ENCODE results near the gene SIKE1.

- TF ChIP-seq EZH2 (IDR thresholded peaks at IDR 0.05; ENCODE audit: low read length, unreplicated experiment) (no peak), CTCF (conservative IDR thresholded peaks at IDR 0.05; ENCODE audit: low read depth, low read length) (no peak; the same call in 1 of the 2 replicates), EZH2phosphoT487 (IDR thresholded peaks at IDR 0.05; ENCODE audit: borderline replicate concordance, low read length) (no peak)
Observed at GRCh38 chr1:114758256-114758832, 22.1 kb downstream of the SIKE1 start.

All from PC-3 (cell line).